Skeletal muscle cell (primary cell): ENCODE data around the gene BICRA.
A peak's percentile ranks its signal among the peaks of the same experiment; 100 is the strongest.
"Not testable (repeated sequence)": the region's sequence is repeated elsewhere in the genome, so short reads cannot be mapped to it uniquely, and the experiment has no call there.

Experiments
- DNase-seq: peaks from one replicate; pipeline ENCODE4 v3.0.0-alpha.2; 2010; ENCODE audit warnings: low read depth
- H3K4me3 ChIP-seq: 2 replicates; pipeline ENCODE4 v1.5.1; 2011; ENCODE audit warnings: low read depth, mild to moderate bottlenecking, control low read depth, low read length, moderate library complexity

Gene BICRA

GRCh38 chr19:47608969-47609905 lies at the start of gene BICRA:
Gene BICRA (plus strand): TSS chr19:47609134. CDS start chr19:47673575, 64,441 bp downstream.
- no peak for DNase-seq
- H3K4me3 ChIP-seq, result peak within 1 kb of the TSS; percentile 96

- DNase-seq, result no peak
Measured at GRCh38 chr19:47560999-47561398, 47.9 kb upstream of the BICRA start.

GRCh38 chr19:47561440-47562057 lies 47.4 kb upstream of the BICRA start:
- DNase-seq, result no peak
- H3K4me3 ChIP-seq, result no peak overlapping the region

More at GRCh38 chr19:47560999-47561398, 47.9 kb upstream of the BICRA start:
- no peak overlapping the region for H3K4me3 ChIP-seq

- no peak overlapping the region for H3K4me3 ChIP-seq
Measured at GRCh38 chr19:47564081-47564480, 44.9 kb upstream of the BICRA start.

GRCh38 chr19:47569331-47569730 lies 39.6 kb upstream of the BICRA start:
- no peak for DNase-seq

More at GRCh38 chr19:47564081-47564480, 44.9 kb upstream of the BICRA start:
- DNase-seq, result no peak

GRCh38 chr19:47572635-47573034 lies 36.3 kb upstream of the BICRA start:
- H3K4me3 ChIP-seq, result peak overlapping the region; percentile 20
- DNase-seq, result no peak

More at GRCh38 chr19:47569331-47569730, 39.6 kb upstream of the BICRA start:
- no peak overlapping the region for H3K4me3 ChIP-seq

GRCh38 chr19:47573071-47574026 lies 35.6 kb upstream of the BICRA start, which contains the start of gene ZNF541:
Gene ZNF541 (minus strand): TSS chr19:47573148. CDS start chr19:47555856, 17,292 bp downstream.
- peak; percentile 11 for DNase-seq

GRCh38 chr19:47580397-47580796 lies 28.5 kb upstream of the BICRA start:
- no peak for DNase-seq
- H3K4me3 ChIP-seq, result no peak overlapping the region

More at GRCh38 chr19:47573071-47574026, 35.6 kb upstream of the BICRA start, which contains the start of gene ZNF541:
- peak within 1 kb of the TSS; percentile 37 for H3K4me3 ChIP-seq

- H3K4me3 ChIP-seq, result no peak overlapping the region
- no peak for DNase-seq
Measured at GRCh38 chr19:47581605-47582319, 27.2 kb upstream of the BICRA start.

GRCh38 chr19:47582320-47582909 lies 26.5 kb upstream of the BICRA start:
- DNase-seq, result no peak
- no peak overlapping the region for H3K4me3 ChIP-seq

- H3K4me3 ChIP-seq, DNase-seq: not testable (repeated sequence)
Measured at GRCh38 chr19:47583161-47583560, 25.8 kb upstream of the BICRA start.

GRCh38 chr19:47587295-47587694 lies 21.6 kb upstream of the BICRA start:
- H3K4me3 ChIP-seq, result no peak overlapping the region
- DNase-seq, result no peak

GRCh38 chr19:47589824-47590223 lies 19.1 kb upstream of the BICRA start:
- H3K4me3 ChIP-seq, result no peak overlapping the region
- DNase-seq, result no peak

- no peak overlapping the region for H3K4me3 ChIP-seq
- DNase-seq, result no peak
Measured at GRCh38 chr19:47593860-47594259, 15.1 kb upstream of the BICRA start.

GRCh38 chr19:47595944-47596343 lies 13.0 kb upstream of the BICRA start:
- no peak overlapping the region for H3K4me3 ChIP-seq
- DNase-seq, result no peak

- peak; percentile 91 for DNase-seq
- H3K4me3 ChIP-seq, result peak overlapping the region; percentile 40
Measured at GRCh38 chr19:47598407-47599349, 10.3 kb upstream of the BICRA start.

- DNase-seq, result not testable (repeated sequence)
- peak overlapping the region; percentile 67 for H3K4me3 ChIP-seq
Measured at GRCh38 chr19:47599671-47600245, 9.2 kb upstream of the BICRA start.
